ENCODE results near the gene ACSS2.

DNA sequence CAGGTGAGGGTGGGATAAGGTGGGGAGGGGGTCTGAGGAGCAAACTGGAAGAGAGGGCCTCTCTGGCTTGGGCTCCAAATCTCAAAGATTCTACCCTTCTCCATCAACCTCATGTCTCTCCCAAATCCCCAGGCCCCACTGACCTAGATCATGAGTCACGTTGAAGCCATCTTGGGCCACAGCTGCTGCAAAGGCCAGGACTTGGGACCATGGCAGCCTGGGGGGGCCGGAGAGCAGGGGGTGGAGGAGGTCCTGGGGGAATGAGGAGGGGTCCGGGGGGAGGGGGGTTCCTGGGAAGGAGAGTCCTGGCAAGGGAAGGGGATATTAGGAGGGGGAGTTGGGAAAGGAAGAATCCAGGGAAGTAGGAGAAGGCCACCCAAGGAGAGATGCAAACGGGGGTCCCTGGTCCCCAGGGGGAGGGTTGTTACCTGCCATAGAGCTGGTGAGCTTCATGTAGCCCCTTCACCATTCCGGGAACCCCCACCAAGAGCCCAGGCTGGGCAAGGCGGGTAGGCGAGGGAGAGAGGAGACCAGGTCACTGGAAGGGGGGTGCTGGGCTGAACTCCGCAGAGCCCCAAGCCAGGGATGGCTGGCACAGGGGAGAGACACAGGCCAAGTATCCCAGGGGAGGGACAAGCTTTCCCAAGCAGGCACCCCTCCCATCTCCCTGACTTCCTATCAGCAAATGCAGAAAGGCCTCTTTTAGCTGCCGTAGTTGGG is 16.4 kb upstream of the ACSS2 start:
- TF ChIP-seq, protein P1, sequence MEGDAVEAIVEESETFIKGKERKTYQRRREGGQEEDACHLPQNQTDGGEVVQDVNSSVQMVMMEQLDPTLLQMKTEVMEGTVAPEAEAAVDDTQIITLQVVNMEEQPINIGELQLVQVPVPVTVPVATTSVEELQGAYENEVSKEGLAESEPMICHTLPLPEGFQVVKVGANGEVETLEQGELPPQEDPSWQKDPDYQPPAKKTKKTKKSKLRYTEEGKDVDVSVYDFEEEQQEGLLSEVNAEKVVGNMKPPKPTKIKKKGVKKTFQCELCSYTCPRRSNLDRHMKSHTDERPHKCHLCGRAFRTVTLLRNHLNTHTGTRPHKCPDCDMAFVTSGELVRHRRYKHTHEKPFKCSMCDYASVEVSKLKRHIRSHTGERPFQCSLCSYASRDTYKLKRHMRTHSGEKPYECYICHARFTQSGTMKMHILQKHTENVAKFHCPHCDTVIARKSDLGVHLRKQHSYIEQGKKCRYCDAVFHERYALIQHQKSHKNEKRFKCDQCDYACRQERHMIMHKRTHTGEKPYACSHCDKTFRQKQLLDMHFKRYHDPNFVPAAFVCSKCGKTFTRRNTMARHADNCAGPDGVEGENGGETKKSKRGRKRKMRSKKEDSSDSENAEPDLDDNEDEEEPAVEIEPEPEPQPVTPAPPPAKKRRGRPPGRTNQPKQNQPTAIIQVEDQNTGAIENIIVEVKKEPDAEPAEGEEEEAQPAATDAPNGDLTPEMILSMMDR (IDR thresholded peaks at IDR 0.05; ENCODE audit: insufficient read depth, low read depth, low read length), result no peak
- no peak for TF ChIP-seq EZH2 (IDR thresholded peaks at IDR 0.05; ENCODE audit: insufficient read depth, low read length)
